Ovary (tissue), 9 donors: Measurements from ENCODE around the gene SRM. TPM values are rescaled to one million over a fixed set of nuclear protein-coding genes. Genes with fewer than 3 reads are reported as not detected.
"Not testable (repeated sequence)": the region's sequence is repeated elsewhere in the genome, so short reads cannot be mapped to it uniquely, and the experiment has no call there.

Source experiments
- DNase-seq, 5 donors: peaks; one replicate each; pipeline ENCODE4 v3.0.0-alpha.2; 2019 to 2020
- H3K27ac ChIP-seq, 2 donors: fragments of 200-600 bp; one replicate each; pipeline versions ENCODE4 v1.5.1 to v1.8.0; 2019 to 2022
- H3K27me3 ChIP-seq: fragments of 200-600 bp; one replicate; pipeline ENCODE4 v1.8.0; 2022
- H3K36me3 ChIP-seq: fragments of 200-600 bp; sonication (generic); one replicate; pipeline ENCODE4 v1.5.1; 2019
- H3K4me1 ChIP-seq: one replicate; pipeline ENCODE4 v1.8.1; 2013; ENCODE audit warnings: mild to moderate bottlenecking, moderate library complexity; ENCODE audit not compliant: insufficient read depth
- H3K4me3 ChIP-seq: fragments of 200-600 bp; sonication (generic); one replicate; pipeline ENCODE4 v1.5.1; 2017
- H3K9me3 ChIP-seq, 2 donors: fragments of 200-600 bp in 1 of 2; sonication (generic) in 1 of 2; one replicate each; pipeline versions ENCODE4 v1.5.1 to v1.8.1; 2013 to 2019; ENCODE audit warnings: mild to moderate bottlenecking in 1 of 2, moderate library complexity in 1 of 2
- EP300 ChIP-seq: sonication (generic); formaldehyde crosslinking; IDR thresholded peaks from one replicate; pipeline ENCODE4 v1.6.1; 2017; ENCODE audit warnings: antibody characterized with exemption
- POLR2A ChIP-seq: fragments of 450-650 bp; IDR thresholded peaks from one replicate; pipeline ENCODE4 v1.6.1; 2017; ENCODE audit warnings: antibody characterized with exemption, mild to moderate bottlenecking, moderate library complexity
- WGBS, 3 donors: extraction: QIAGEN DNeasy Blood & Tissue Kit in 1 of 3; methylation state at CpG; one replicate each; pipeline versions ENCODE4 v1.1.5 to v1.1.7; 2013 to 2017; 5-methylcytosine and 5-hydroxymethylcytosine counted together
- intact Hi-C, 4 donors: fragments of 100-400 bp; cut with DNase I; formaldehyde crosslinking; loops; one replicate each; pipeline versions ENCODE4 v1.11.0 to v1.15.1; 2022 to 2023
- polyA plus RNA-seq, 2 donors: library from polyadenylated mRNA; stranded (reverse); fragments of 200-250 nt in 1 of 2; fragments of 350-450 nt in 1 of 2; fragmentation: Illumina TruSeq in 1 of 2; extraction: RNeasy Lipid Tissue Mini Kit (QIAGEN cat#74804) in 1 of 2; gene quantifications; one replicate each; pipeline ENCODE4 v1.2.3, GENCODE V29; 2013 to 2014
- total RNA-seq, 7 donors: library from RNA; depleted of rRNA in 2 of 7; stranded (reverse); fragments of >200 nt in 2 of 7; fragmentation: NEBNext Ultra II Directional in 3 of 7; extraction: Animal tissue kit (Norgen Biotek cat#: 25700) in 3 of 7; gene quantifications; one replicate each; pipeline versions ENCODE4 v1.1.0 to v1.2.4, GENCODE V29; 2016 to 2023
- TF ChIP-seq, protein P1 (sequence below), 3 donors: fragments of 450-650 bp in 2 of 3; fragments of 200-600 bp in 1 of 3; IDR thresholded peaks; one replicate each; pipeline versions ENCODE4 v1.5.1 to v1.8.0; 2016 to 2022; ENCODE audit warnings: antibody characterized with exemption in 3 of 3, mild to moderate bottlenecking in 1 of 3
- donor health status: DM: no; HTN: no; CAD: no; lungs with moderate emphysema.
- donor health status: DM: no; HTN: no; CAD: no.
- donor health status: Bipolar disorder and iron deficiency.
- donor health status: DM: yes; HTN: yes; CAD: no.
- donor health status: DM: no; HTN: no; CAD: no.
- donor health status: DM: yes; HTN: yes; CAD: no.

Gene SRM
- total and polyA plus RNA-seq, 9 donors, result 31.7 to 111 (median 55.3) TPM

DNA sequence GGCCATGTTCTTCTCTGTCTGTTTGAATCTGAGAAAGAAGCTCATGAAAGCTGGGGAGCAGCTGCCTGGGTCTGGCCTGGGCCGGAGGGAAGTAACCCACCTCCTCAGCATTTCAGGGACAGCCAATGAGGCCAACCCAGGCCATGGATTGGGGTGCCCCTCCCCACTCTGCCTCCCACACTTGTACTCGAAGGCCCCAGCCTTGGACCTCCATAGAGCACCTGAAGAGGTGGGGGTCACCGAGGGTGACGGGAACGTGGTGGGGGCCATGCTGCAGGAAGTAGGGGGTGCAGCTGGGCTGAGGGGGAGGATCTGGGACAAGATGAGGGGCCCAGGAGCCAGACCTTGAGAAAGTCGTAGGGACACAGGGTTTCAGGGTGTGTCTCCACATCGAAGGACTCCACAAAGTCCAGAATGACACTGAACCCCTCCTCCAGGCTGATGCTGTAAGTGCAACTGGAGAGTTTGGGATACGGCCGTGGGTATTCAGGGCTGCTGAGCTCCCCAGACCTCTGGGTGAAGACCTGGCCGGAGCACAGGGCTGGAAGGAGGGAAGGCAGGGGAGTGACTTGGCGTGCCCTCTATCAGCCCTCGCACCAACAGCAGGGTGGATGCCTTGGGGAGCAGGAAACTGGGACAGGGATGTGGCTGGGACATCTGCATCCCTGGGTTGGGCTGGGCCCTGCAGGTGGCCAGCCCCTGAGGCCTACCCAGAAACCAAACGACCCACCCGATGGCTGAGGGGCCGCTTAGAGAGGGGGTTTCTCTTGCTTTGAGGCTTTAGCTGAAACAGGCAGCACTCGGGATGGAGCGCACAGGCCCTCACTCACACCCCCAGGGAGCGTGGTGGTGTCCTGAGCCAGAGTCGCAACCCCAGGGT, 16.6 kb downstream of the SRM start:
- no peak for TF ChIP-seq POLR2A
- TF ChIP-seq, protein P1, sequence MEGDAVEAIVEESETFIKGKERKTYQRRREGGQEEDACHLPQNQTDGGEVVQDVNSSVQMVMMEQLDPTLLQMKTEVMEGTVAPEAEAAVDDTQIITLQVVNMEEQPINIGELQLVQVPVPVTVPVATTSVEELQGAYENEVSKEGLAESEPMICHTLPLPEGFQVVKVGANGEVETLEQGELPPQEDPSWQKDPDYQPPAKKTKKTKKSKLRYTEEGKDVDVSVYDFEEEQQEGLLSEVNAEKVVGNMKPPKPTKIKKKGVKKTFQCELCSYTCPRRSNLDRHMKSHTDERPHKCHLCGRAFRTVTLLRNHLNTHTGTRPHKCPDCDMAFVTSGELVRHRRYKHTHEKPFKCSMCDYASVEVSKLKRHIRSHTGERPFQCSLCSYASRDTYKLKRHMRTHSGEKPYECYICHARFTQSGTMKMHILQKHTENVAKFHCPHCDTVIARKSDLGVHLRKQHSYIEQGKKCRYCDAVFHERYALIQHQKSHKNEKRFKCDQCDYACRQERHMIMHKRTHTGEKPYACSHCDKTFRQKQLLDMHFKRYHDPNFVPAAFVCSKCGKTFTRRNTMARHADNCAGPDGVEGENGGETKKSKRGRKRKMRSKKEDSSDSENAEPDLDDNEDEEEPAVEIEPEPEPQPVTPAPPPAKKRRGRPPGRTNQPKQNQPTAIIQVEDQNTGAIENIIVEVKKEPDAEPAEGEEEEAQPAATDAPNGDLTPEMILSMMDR (IDR thresholded peaks at IDR 0.05), result no peak
- TF ChIP-seq EP300, result no peak
- 65 to 69% (median 68%) methylated on average over 18 to 19 of the region's 19 CpGs for WGBS, 3 donors
- Histone ChIP-seq H3K4me3 (no peak overlapping the region), H3K4me1 (no peaks in the 10 kb centered on the region), H3K36me3 (no peaks in the 10 kb centered on the region), H3K9me3 (no peaks in the 10 kb centered on the region), H3K27ac (no peak overlapping the region), H3K27me3 (no peaks in the 10 kb centered on the region)
- DNase-seq, result no peak
- intact Hi-C loops, result loop anchor here in 1 of 4 donors (5.0 kb wide), 1 partner anchor 604 kb away; no protein-coding TSS in a partner anchor

DNA sequence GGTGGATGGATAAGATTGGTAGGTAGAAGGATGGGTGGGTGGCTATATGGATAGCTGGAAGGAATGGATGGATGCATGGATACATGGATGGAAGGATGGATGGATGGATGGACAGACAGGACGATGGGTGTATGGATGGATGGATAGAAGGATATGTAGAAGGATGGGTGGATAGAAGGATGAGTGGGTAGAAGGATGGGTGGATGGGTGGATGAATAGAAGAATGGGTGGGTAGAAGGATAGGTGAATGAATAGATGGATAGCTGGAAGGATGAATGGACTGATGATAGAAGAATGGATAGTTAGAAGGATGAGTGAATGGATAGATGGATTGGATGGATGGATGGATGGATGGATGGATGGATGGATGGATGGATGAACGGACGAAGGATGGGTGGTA, 17.8 kb downstream of the SRM start:
- no peaks in the 10 kb centered on the region for H3K4me1 ChIP-seq
- H3K36me3 ChIP-seq, result no peaks in the 10 kb centered on the region
- intact Hi-C loops, result loop anchor here in 1 of 4 donors (5.0 kb wide), 1 partner anchor 605 kb away; no protein-coding TSS in a partner anchor
- H3K27me3 ChIP-seq, result no peaks in the 10 kb centered on the region
- WGBS, 3 donors, result 75 to 84% (median 82%) methylated on average over 3 of the region's 3 CpGs
- no peak for DNase-seq
- no peak overlapping the region for H3K4me3 ChIP-seq
- TF ChIP-seq, protein P1 (IDR thresholded peaks at IDR 0.05), result no peak
- no peak for TF ChIP-seq EP300
- TF ChIP-seq POLR2A, result no peak
- no peak overlapping the region for H3K27ac ChIP-seq
- no peaks in the 10 kb centered on the region for H3K9me3 ChIP-seq

DNA sequence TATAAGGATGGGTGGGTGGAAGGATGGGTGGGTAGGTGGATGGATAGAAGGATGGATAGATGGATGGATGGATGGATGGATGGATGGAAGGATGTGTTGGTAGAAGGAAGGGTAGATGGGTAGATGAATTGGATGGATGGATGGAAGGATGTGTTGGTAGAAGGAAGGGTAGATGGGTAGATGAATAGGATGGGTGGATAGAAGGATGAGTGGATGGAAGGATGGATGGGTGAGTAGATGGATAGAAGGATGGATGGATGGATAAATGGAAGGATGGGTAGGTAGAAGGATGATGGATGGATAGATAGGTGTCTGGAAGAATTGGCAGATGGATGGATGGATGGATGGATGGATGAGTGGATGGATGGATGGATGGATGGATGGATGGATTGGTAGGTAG, 18.8 kb downstream of the SRM start:
- no peak overlapping the region for H3K4me3 ChIP-seq
- H3K36me3 ChIP-seq, result no peaks in the 10 kb centered on the region
- no peak overlapping the region for H3K27ac ChIP-seq
- H3K27me3 ChIP-seq, result no peaks in the 10 kb centered on the region
- TF ChIP-seq, protein P1 (IDR thresholded peaks at IDR 0.05), result no peak
- TF ChIP-seq EP300, result no peak
- DNase-seq, result no peak
- H3K9me3 ChIP-seq, result no peaks in the 10 kb centered on the region
- H3K4me1 ChIP-seq, result no peaks in the 10 kb centered on the region
- intact Hi-C loops, result loop anchor here in 1 of 4 donors (5.0 kb wide), 1 partner anchor 606 kb away; no protein-coding TSS in a partner anchor

DNA sequence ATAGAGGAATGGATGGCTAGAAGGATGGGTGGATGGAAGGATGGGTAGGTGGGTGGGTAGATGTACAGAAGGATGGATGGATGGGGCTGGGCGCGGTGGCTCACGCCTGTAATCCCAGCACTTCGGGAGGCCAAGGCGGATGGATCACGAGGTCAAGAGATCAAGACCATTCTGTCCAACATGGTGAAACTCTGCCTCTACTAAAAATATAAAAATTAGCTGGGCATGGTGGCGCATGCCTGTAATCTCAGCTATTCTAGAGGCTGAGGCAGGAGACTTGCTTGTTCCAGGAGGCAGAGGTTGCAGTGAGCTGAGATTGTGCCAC, 19.8 kb downstream of the SRM start:
- not testable (repeated sequence) for H3K27me3 ChIP-seq, H3K9me3 ChIP-seq, H3K27ac ChIP-seq, DNase-seq, H3K4me1 ChIP-seq, H3K4me3 ChIP-seq, H3K36me3 ChIP-seq
- 84 to 91% (median 87%) methylated on average over 7 of the region's 7 CpGs for WGBS, 3 donors
- intact Hi-C loops, result loop anchor here in 1 of 4 donors (5.0 kb wide), 1 partner anchor 607 kb away; no protein-coding TSS in a partner anchor
